GM18505 (cell line): Measurements from ENCODE around the gene TOB1.

Experiments
- ATAC-seq: cut with Tn5 transposase; IDR thresholded peaks from one replicate; pipeline ENCODE4 v1.9.1; 2021; ENCODE audit not compliant: unreplicated experiment
- POLR2A ChIP-seq: IDR thresholded peaks from 4 replicates; pipeline ENCODE4 v1.6.1; 2011; ENCODE audit warnings: borderline replicate concordance; ENCODE audit not compliant: insufficient read depth, insufficient read length; ENCODE audit errors: extremely low read depth

The TOB1 gene

DNA sequence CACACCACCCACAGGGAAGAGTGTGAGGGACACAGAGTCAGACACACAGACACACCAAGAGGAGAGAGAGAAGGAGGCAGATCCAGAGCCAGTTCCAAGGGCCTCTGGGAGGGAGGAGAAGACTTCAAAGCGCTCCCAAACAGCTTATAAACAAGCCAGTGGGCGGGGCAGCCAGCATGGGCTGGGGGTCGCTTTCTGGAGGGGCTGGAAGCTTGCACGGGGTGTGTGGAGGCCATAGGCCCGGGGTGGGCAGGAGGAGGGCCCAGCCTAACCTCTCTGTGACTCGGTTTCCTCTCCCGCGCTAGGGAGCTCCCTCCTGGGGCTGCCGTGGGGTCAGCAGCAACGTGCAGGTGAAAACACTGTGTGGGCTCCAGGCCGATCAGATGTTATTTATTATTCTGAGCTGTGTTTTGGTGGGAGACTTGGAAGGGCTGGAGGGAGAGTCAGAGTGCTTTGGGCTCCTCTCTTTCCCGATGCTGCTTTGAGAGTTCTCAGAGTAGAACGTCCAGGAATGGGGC lies 33.2 kb downstream of the TOB1 start:
- no peak for TF ChIP-seq POLR2A
- ATAC-seq: no peak

DNA sequence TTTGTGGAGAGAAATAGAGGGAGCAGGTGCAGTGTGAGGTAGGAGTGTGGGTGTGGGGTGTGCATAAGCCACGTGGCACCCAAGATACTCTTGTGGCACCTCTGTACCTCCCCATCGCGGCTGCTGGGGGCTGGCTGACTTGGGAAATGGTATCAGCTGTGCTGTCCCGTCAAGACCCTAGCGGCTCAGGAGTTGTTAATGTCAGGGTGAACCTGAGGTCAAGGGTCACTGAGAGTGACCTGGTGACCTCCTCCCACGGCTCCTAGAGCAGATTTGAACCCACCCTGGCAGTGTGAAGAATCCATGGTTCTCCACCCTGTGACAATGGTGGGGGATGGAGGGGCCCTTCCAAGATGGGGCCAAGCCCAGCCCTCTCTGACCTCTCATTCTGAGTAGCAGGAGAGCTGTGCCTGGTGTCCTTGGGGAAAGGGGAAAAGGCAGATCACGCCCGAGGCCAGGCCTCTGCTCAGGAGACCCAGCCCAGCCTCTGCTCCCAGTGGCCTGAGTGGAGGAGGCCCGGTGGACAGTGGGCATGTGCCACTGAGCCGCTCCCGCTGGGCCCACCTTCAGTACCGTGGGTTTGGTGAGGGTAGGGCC lies 33.8 kb downstream of the TOB1 start:
- no peak for TF ChIP-seq POLR2A
- no peak for ATAC-seq

DNA sequence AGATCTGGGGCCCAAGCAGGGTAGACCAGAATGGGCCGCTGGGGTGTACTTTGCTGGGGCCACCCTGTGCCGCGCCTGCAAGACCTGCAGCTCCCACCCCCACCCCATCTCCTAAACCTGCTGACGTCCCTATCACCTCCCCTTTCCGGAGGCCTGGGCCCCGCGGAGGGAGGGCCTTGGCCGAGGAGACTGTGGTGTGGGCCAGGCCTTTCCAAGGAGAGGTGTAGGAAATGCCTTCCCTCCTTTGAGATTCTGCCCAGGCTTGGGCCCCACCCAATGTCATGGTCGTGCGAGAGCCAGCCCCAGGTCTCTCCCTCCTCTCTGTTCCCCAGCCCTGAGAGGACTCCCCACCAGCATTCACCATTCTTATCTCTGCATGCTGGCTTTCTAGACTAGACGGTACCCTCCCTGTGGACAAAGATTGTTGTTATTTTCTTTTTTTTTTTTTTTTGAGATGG lies 34.7 kb downstream of the TOB1 start:
- no peak for ATAC-seq
- no peak for TF ChIP-seq POLR2A

DNA sequence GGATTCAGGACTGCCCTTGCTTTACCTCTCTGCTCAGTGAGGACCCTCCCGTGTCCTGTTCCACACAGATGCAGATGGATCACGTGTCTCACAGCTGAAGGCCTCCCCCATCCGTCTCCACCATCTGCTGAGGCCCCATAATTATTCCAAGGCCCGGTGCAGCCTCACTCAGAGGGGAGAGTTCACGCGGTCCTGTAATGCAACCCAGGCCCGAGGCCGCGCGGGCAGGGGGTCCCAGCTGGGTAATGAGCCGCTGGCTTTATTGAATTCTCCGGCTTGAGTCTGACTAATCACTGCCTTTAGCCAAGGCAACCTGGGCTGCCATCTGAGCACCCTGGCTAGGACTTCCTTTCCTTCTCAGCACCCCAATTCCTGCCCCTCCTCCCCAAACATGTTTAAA lies 35.2 kb downstream of the TOB1 start:
- ATAC-seq: no peak
- no peak for TF ChIP-seq POLR2A

DNA sequence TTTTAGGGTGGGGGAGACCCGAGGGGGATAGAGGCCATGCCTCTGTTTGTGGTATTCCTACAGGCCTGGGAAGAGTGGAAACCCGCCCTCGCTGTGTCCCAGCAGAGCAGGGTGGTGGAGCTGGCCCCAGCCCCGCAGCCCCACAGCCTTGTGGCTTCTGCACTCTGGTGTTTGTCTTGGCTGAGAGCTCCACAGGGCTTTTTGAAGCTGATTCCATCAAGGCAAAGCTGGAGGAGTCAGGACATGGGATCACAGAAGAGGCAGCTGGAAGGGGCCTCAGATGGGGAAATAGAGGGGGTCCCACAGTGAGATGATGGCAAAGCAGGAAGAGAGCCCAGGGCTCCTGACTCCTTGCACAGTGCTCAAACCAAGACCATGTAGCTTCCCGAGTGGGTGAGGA lies 35.8 kb downstream of the TOB1 start:
- ATAC-seq: no peak

DNA sequence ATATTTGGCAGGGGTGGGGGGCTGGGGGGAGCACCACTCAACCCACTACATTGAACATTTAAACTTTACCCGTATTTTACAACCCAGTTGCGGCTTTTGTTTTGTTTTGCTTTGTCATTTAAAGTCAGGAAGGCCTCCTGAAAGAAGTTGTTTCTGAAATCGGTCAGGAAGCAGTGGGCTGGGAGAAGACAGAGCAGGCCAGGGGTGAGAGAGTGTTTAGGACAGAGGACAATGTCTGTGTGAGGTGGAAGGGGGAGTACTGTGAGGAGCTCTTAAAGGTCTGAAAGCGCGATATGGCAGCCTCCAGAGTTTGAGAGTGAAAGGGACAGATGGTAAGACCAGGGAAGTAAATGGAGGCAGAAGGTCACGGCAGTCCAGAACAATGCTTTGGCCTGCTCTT lies 36.8 kb downstream of the TOB1 start:
- ATAC-seq: no peak
- no peak for TF ChIP-seq POLR2A

More for the DNA sequence above, 35.8 kb downstream of the TOB1 start:
- TF ChIP-seq POLR2A: no peak

DNA sequence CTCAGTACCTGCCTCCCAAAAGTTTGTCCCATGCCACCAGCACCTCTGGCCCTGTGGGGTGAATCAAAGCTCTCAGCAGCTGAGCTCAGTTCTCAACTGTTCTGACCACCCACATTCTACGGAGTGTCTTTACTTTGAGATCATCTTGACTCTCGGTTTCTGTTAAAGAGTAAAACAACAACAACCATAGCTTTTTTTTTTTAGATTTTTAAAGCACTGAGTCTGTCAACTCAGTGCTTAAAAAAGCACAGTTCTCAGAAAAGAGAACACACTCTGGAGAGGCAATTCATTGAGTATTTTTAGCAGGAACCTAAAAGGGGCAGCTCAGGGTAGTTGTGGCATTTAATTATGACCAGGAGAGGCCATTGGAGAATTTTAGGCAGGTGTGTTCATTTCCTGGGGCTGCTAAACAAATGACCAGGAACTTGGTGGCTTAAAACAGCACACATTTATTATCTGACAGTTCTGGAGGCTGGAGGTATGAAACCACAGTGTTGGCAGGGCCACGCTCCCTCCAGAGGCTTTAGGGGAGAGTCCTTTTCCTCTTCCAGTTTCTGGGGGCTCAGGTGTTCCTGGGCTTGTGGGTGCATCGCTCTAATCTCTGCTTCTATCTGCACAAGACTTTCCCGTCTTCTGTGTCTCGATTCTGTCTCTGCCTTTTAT lies 37.5 kb downstream of the TOB1 start:
- ATAC-seq: no peak
- TF ChIP-seq POLR2A: no peak

DNA sequence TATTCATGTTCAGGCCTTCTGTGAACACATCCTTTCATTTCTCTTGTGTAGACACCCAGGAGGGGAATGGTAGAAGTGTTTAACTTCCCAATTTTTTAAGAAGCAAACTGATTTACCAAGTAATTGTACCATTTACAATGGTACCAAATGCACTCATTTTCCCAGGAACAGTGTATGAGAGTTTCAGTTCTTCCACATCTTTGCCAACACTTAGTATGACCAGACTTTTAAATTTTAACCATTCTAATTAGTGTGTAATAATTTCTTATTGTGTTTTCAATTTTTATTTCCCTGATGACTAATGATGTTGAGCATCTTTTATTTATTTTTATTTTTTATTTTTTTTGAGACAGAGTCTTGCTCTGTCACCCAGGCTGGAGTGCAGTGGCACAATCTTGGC lies 41.0 kb downstream of the TOB1 start:
- no peak for TF ChIP-seq POLR2A

DNA sequence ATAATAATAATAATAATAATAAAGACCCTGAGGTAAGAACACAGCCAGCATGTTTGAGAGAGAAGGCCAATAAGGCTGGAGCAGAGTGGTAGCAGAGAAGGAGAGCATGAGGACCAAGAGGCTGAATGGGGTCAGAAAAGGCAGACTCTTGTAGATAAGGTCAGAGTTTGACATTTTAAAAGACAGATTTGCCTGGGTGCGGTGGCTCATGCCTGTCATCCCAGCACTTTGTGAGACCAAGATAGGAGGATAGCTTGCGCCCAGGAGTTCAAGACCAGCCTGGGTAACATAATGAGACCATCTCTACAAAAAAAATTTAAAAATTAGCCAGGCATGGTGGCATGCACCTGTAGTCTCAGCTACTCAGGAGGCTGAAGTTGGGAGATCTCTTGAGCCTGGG lies 41.7 kb downstream of the TOB1 start:
- no peak for ATAC-seq
- TF ChIP-seq POLR2A: no peak

More for the DNA sequence above, 41.0 kb downstream of the TOB1 start:
- ATAC-seq: no peak

DNA sequence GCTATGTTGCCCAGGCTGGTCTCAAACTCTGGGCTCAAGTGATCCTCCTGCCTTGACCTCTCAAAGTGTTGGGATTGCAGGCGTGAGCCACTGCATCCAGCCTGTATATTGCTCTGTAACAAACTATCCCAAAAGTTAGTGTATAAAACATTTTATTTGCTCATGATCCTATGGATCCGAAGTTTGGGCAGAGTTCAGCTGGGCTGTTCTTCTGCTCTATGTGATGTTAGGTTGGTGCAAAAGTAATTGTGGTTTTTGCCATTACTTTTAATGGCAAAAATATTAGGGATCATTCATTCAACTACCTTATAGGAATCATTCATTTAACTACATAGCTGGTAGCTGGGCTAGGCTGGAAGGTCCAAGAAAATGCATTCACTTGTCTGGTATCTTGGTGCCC lies 43.6 kb downstream of the TOB1 start:
- TF ChIP-seq POLR2A: no peak
- no peak for ATAC-seq

DNA sequence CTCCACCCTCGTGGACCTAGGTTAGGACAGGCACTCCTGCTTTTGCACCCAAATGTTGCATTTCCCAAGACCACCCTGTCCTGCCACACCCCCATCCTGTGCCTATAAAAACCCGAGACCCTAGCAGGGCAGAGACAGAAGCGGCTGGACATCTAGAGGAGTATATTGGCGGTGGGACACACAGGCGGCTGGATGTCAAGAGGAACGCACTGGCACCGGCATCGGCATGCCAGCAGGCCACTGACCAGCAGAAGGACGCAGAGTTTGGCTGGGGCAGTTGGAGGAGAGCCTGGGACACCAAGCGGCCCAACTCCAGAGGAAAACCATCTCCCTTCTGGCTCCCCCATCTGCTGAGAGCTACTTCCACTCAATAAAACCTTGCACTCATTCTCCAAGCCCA lies 45.5 kb downstream of the TOB1 start:
- no peak for TF ChIP-seq POLR2A
- ATAC-seq: no peak

DNA sequence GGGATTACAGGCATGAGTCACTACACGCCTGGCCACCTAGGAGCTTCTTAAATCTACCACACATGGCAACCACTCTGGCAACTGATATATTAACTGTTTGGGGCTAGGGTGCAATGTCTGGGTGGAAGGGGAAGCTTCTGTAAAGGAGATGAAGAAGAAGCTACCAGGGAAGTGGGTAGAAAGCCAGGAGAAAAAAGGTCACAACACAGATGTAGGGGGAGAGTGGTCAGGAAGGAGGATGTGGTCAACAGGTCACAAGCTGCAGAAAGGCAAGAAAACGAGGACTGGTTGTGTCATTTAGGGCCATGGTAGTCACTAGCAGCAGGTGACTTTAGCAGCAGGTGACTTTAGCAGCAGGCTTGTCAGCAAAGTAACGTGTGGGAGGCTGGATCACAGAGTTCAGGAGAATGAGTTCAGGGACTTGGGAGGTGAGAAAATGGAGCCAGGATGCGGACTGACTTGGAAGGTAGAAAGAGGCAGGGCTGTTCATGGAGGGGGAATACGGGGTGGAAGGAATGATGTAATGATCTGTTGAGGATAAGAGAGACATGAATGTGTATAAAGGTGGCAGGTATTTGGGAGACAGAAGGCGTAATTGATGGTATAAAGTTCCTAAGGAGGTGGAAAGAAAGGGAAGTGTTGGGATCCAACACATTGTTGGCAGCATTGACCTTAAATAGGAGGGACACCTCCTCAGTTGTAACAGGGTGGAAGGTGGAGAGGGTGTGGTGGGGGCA lies 47.1 kb downstream of the TOB1 start:
- no peak for TF ChIP-seq POLR2A
- no peak for ATAC-seq

DNA sequence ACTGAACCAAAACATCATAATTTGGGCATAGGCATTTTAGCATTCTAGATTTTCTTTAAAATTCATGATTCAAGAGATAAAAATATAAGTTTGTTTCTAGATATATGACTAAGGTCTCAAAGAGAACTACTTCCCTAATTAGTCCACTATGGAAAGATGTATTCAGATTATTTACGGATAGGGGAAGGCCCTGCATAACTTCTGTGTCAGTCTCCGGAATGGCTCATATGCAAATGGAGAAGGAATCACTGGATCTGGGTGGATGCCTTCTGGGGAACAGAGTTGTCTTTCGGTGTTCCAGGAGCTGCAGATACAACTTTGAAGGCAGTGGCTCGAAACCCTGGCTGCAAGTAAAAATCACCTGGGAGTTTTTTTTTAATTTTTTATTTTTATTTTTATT lies 47.9 kb downstream of the TOB1 start:
- TF ChIP-seq POLR2A: no peak
- no peak for ATAC-seq

DNA sequence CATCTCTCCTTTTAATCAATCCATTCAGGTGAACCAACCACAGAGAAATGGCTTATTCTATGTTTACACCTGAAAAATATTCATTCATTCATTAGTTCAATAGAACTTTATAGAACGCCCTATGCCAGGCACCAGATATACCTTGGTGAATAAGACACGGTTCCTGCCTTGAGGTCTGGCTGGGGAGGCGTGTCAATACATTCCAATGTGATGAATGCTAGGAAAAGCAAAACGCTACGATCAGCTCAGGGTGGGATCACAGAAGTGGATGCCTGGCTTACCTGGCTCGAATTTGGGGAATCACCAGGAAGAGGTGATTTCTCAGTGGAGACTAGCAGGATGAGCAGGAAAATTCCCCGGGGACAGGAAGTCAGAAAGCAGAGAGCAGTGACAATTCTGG lies 48.3 kb downstream of the TOB1 start:
- ATAC-seq: no peak
- TF ChIP-seq POLR2A: no peak

DNA sequence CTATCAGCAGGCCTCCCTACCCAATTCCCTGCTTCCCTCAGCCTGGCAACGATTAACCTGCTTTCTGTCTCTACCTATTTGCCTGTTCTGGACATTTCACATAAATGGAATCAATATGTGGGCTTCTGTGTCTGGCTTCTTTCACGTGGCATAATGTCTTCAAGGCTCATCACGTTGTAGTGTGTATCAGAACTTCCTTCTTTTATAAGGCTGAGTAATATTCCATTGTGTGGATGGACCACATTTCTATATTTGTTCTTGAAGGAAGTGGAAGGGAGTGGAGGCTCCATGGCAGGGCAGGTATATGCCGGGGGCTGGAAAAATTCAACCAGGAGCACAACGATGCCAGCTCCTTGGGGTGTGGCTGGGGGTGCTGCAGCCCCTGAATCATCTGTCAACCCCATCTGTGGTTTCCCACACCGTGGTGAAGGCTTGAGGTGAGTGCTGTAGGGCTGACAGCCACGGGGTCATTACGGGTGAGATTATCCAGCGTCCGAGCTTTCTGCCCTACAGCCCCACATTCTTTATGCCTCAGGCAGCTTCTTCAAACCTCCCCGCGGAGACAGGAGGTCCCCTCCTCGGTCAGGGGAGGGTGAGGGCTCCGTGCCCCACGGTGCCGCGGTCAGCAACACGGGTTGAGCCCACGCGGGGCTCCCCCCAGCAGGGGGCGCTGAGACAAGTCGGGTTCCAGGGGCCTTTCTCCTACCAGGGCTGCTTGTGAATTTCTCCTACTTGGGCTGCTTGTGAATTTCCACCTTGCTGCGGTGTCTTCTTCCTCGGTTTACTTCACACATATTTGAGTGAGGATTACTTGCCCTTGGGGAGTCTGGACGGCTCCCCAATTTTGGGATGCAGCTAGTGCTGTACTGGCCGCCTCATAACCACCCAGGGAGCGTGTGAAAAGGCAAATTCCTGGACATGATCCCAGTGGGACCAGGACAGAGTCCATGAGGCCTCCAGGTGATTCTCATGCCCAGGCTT lies 49.1 kb downstream of the TOB1 start:
- TF ChIP-seq POLR2A: no peak
- ATAC-seq: no peak
